ENCODE measurements around the gene CDKN1B.
"Not testable (repeated sequence)": the region's sequence is repeated elsewhere in the genome, so short reads cannot be mapped to it uniquely, and the experiment has no call there.

The CDKN1B gene

GRCh38 chr12:12724421-12725085 is 7.4 kb downstream of the CDKN1B start:
- no peak for DNase-seq (ENCODE audit: low read depth in 2 of 2)

GRCh38 chr12:12725086-12725955 is 8.2 kb downstream of the CDKN1B start:
- peak; percentile 79 to 89 for DNase-seq (ENCODE audit: low read depth in 2 of 2)

- DNase-seq (ENCODE audit: low read depth in 2 of 2) = no peak
These were observed 8.9 kb downstream of the CDKN1B start for GRCh38 chr12:12725956-12726554.

GRCh38 chr12:12726555-12727093 is 9.5 kb downstream of the CDKN1B start:
- no peak for DNase-seq (ENCODE audit: low read depth in 2 of 2)

GRCh38 chr12:12731178-12731577 is 14.0 kb downstream of the CDKN1B start:
- no peak for DNase-seq (ENCODE audit: low read depth in 2 of 2)

- DNase-seq (ENCODE audit: low read depth in 2 of 2) = no peak
These were observed 14.6 kb downstream of the CDKN1B start for GRCh38 chr12:12731785-12732184.

- DNase-seq (ENCODE audit: low read depth in 2 of 2) = no peak
These were observed 15.9 kb downstream of the CDKN1B start for GRCh38 chr12:12733118-12733517.

- DNase-seq (ENCODE audit: low read depth in 2 of 2) = no peak
These were observed 16.9 kb downstream of the CDKN1B start for GRCh38 chr12:12734054-12734453.

GRCh38 chr12:12734561-12735071 is 17.4 kb downstream of the CDKN1B start:
- no peak for DNase-seq (ENCODE audit: low read depth in 2 of 2)

GRCh38 chr12:12735301-12735700 is 18.1 kb downstream of the CDKN1B start:
- DNase-seq (ENCODE audit: low read depth in 2 of 2) = no peak

GRCh38 chr12:12736759-12737676 is 19.9 kb downstream of the CDKN1B start:
- no peak for DNase-seq (ENCODE audit: low read depth in 2 of 2)

- not testable (repeated sequence) for DNase-seq (ENCODE audit: low read depth in 2 of 2)
These were observed 21.0 kb downstream of the CDKN1B start for GRCh38 chr12:12738152-12738551.

GRCh38 chr12:12741660-12742059 is 24.5 kb downstream of the CDKN1B start:
- DNase-seq (ENCODE audit: low read depth in 2 of 2) = no peak

- DNase-seq (ENCODE audit: low read depth in 2 of 2) = no peak
These were observed 27.6 kb downstream of the CDKN1B start for GRCh38 chr12:12744546-12745305.

- DNase-seq (ENCODE audit: low read depth in 2 of 2) = no peak
These were observed 28.5 kb downstream of the CDKN1B start for GRCh38 chr12:12745576-12746211.

- DNase-seq (ENCODE audit: low read depth in 2 of 2) = no peak
These were observed 30.1 kb downstream of the CDKN1B start for GRCh38 chr12:12747278-12747677.

GRCh38 chr12:12748044-12748443 is 30.9 kb downstream of the CDKN1B start:
- DNase-seq (ENCODE audit: low read depth in 2 of 2) = no peak

- no peak for DNase-seq (ENCODE audit: low read depth in 2 of 2)
These were observed 32.3 kb downstream of the CDKN1B start for GRCh38 chr12:12749433-12749832.

- no peak for DNase-seq (ENCODE audit: low read depth in 2 of 2)
These were observed 38.8 kb downstream of the CDKN1B start for GRCh38 chr12:12755923-12756322.

- DNase-seq (ENCODE audit: low read depth in 2 of 2) = no peak
These were observed 40.0 kb downstream of the CDKN1B start for GRCh38 chr12:12757121-12757520.

Measured in activated CD8-positive, alpha-beta memory T cell treated with anti-CD3 and anti-CD28 coated beads for 4 hours (primary cell).